H1 (cell line): ENCODE data around the gene LCA5. TPM values are rescaled to one million over a fixed set of nuclear protein-coding genes. Genes with fewer than 3 reads are reported as not detected.

ENCODE experiments used
- CTCF ChIA-PET: fragments of 300-600 bp; sonication (Branson Sonifier 250); formaldehyde crosslinking; loops from one replicate; lab custom pipeline; 2021; ENCODE audit not compliant: partially characterized antibody; lab: Charles Lee
- POLR2A ChIA-PET: fragments of 300-600 bp; sonication (Branson Sonifier 250); formaldehyde crosslinking; loops from one replicate; lab custom pipeline; 2021; ENCODE audit warnings: inconsistent platforms; ENCODE audit not compliant: partially characterized antibody; lab: Charles Lee
- DNase-seq, 2 experiments: peaks; one replicate each; pipeline versions ENCODE4 v3.0.0 to v3.0.0-alpha.2; 2010 to 2022; ENCODE audit warnings: low spot score in 2 of 2, low read depth in 1 of 2, mixed read lengths in 1 of 2
- FAIRE-seq: peaks from 2 replicates; lab custom pipeline; 2011; peaks lifted over from hg19 to GRCh38; lab: Jason Lieb, UNC
- H2AFZ ChIP-seq: 2 replicates; pipeline ENCODE4 v1.8.1; 2012; ENCODE audit warnings: low read length, inconsistent platforms
- H2AK5ac ChIP-seq: 2 replicates; pipeline ENCODE4 v1.6.1; 2013; ENCODE audit warnings: low read depth, low read length
- H2BK120ac ChIP-seq: replicated peaks from 2 replicates; pipeline ENCODE3; 2013; ENCODE audit warnings: low read depth, low read length, inconsistent platforms
- H2BK12ac ChIP-seq: 2 replicates; pipeline ENCODE4 v1.6.1; 2013; ENCODE audit warnings: low read depth, low read length
- H2BK15ac ChIP-seq: 2 replicates; pipeline ENCODE4 v1.6.1; 2013; ENCODE audit warnings: low read length
- H2BK20ac ChIP-seq: 2 replicates; pipeline ENCODE4 v1.6.1; 2013; ENCODE audit warnings: low read length
- H2BK5ac ChIP-seq: 2 replicates; pipeline ENCODE4 v1.6.1; 2013; ENCODE audit warnings: low read depth, low read length
- H3K14ac ChIP-seq: 2 replicates; pipeline ENCODE4 v1.6.1; 2013; ENCODE audit warnings: inconsistent platforms; ENCODE audit not compliant: insufficient read length
- H3K18ac ChIP-seq: 2 replicates; pipeline ENCODE4 v1.6.1; 2013; ENCODE audit warnings: low read length; ENCODE audit errors: extremely low read depth
- H3K23ac ChIP-seq: 2 replicates; pipeline ENCODE4 v1.6.1; 2013; ENCODE audit warnings: inconsistent platforms; ENCODE audit not compliant: insufficient read length
- H3K23me2 ChIP-seq: 2 replicates; pipeline ENCODE4 v1.6.1; 2013; ENCODE audit warnings: low read depth, low read length
- H3K27ac ChIP-seq: 2 replicates; pipeline ENCODE4 v1.6.1; 2011; ENCODE audit warnings: low read depth, low read length, inconsistent platforms
- H3K27me3 ChIP-seq, 4 experiments: replicated peaks in 1 of 4; 1 replicate in 1 of 4; 2 replicates in 3 of 4; pipeline versions ENCODE4 v1.6.1 to v1.8.1; 2011 to 2013; ENCODE audit warnings: low read length in 3 of 4, mild to moderate bottlenecking in 3 of 4, inconsistent platforms in 2 of 4, mixed read lengths in 2 of 4, moderate library complexity in 1 of 4; ENCODE audit not compliant: control insufficient read depth in 3 of 4, insufficient read depth in 3 of 4; ENCODE audit errors: extremely low read depth in 1 of 4
- H3K36me3 ChIP-seq, 4 experiments: 2 replicates each; pipeline versions ENCODE4 v1.6.1 to v1.8.1; 2011 to 2013; ENCODE audit warnings: mild to moderate bottlenecking in 4 of 4, low read length in 3 of 4, moderate library complexity in 2 of 4, control low read depth in 1 of 4, inconsistent platforms in 1 of 4; ENCODE audit not compliant: insufficient read depth in 4 of 4, control insufficient read depth in 2 of 4
- H3K4ac ChIP-seq: replicated peaks from 2 replicates; pipeline ENCODE3; 2013; ENCODE audit warnings: low read length, low read depth, mixed read lengths, inconsistent platforms; ENCODE audit not compliant: insufficient read length
- H3K4me1 ChIP-seq, 4 experiments: replicated peaks in 1 of 4; 1 replicate in 1 of 4; 2 replicates in 3 of 4; pipeline versions ENCODE4 v1.6.1 to v1.8.1; 2011 to 2013; ENCODE audit warnings: low read length in 3 of 4, inconsistent platforms in 2 of 4, mixed read lengths in 1 of 4; ENCODE audit not compliant: insufficient read depth in 4 of 4, control insufficient read depth in 3 of 4
- H3K4me2 ChIP-seq, 2 experiments: 2 replicates each; pipeline versions ENCODE4 v1.6.1 to v1.8.1; 2011 to 2013; ENCODE audit warnings: low read depth in 2 of 2, low read length in 2 of 2, control low read depth in 1 of 2, inconsistent platforms in 1 of 2, mild to moderate bottlenecking in 1 of 2; ENCODE audit not compliant: insufficient read depth in 1 of 2
- H3K4me3 ChIP-seq, 4 experiments: fragments of 200-600, 300-600 bp in 1 of 4; sonication (generic), shearing (Covaris generic), sonication (Bioruptor Twin) in 1 of 4; 2 replicates each; pipeline versions ENCODE4 v1.5.1 to v1.8.1; 2011 to 2016; ENCODE audit warnings: low read length in 4 of 4, low read depth in 3 of 4, control low read depth in 2 of 4, inconsistent platforms in 2 of 4, mild to moderate bottlenecking in 2 of 4, mixed read lengths in 1 of 4, moderate library complexity in 1 of 4; ENCODE audit not compliant: insufficient read depth in 2 of 4; ENCODE audit errors: extremely low read depth in 1 of 4
- H3K56ac ChIP-seq: replicated peaks from 2 replicates; pipeline ENCODE3; 2013; ENCODE audit warnings: low read depth, mild to moderate bottlenecking, mixed read lengths, low read length, inconsistent platforms; ENCODE audit not compliant: insufficient read length
- H3K79me1 ChIP-seq: 2 replicates; pipeline ENCODE4 v1.6.1; 2013; ENCODE audit warnings: low read depth, low read length, control low read depth
- H3K79me2 ChIP-seq, 2 experiments: 2 replicates each; pipeline versions ENCODE4 v1.6.1 to v1.8.1; 2012 to 2013; ENCODE audit warnings: low read length in 2 of 2, mild to moderate bottlenecking in 2 of 2, inconsistent platforms in 1 of 2; ENCODE audit not compliant: insufficient read depth in 2 of 2, control insufficient read depth in 1 of 2
- H3K9ac ChIP-seq, 4 experiments: replicated peaks in 1 of 4; 1 replicate in 1 of 4; 2 replicates in 3 of 4; pipeline versions ENCODE4 v1.6.1 to v1.8.1; 2011 to 2013; ENCODE audit warnings: low read depth in 3 of 4, low read length in 3 of 4, control low read depth in 2 of 4, mild to moderate bottlenecking in 2 of 4, moderate library complexity in 2 of 4, inconsistent platforms in 1 of 4; ENCODE audit errors: extremely low read depth in 1 of 4
- H3K9me3 ChIP-seq, 2 experiments: 2 replicates each; pipeline versions ENCODE4 v1.6.1 to v1.8.1; 2012 to 2013; ENCODE audit warnings: mild to moderate bottlenecking in 2 of 2, moderate library complexity in 2 of 2, control low read depth in 1 of 2, inconsistent platforms in 1 of 2, low read depth in 1 of 2, low read length in 1 of 2, mixed read lengths in 1 of 2; ENCODE audit not compliant: insufficient read depth in 2 of 2
- H4K20me1 ChIP-seq, 2 experiments: replicated peaks in 1 of 2; 2 replicates each; pipeline versions ENCODE3 to v1.8.1; 2011 to 2013; ENCODE audit warnings: inconsistent platforms in 2 of 2, low read length in 2 of 2, mild to moderate bottlenecking in 1 of 2; ENCODE audit not compliant: insufficient read depth in 2 of 2, control insufficient read depth in 1 of 2
- H4K5ac ChIP-seq: 2 replicates; pipeline ENCODE4 v1.6.1; 2013; ENCODE audit warnings: low read length, low read depth, mixed read lengths, inconsistent platforms; ENCODE audit not compliant: insufficient read length
- H4K8ac ChIP-seq: 2 replicates; pipeline ENCODE4 v1.8.0; 2013; ENCODE audit warnings: mild to moderate bottlenecking, moderate library complexity, low read length, inconsistent platforms; ENCODE audit not compliant: insufficient read depth; ENCODE audit errors: extremely low read depth
- H4K91ac ChIP-seq: replicated peaks from 2 replicates; pipeline ENCODE3; 2013; ENCODE audit warnings: low read length, mixed read lengths, inconsistent platforms; ENCODE audit not compliant: insufficient read length
- EZH2 ChIP-seq: fragments of 200-600 bp; sonication (generic); IDR thresholded peaks from 2 replicates; pipeline ENCODE4 v1.7.1; 2012; ENCODE audit warnings: low read depth, mild to moderate bottlenecking, moderate library complexity, low read length, inconsistent platforms; ENCODE audit not compliant: severe bottlenecking
- RNF2 ChIP-seq: fragments of 200-900, 300-1000 bp; sonication (generic); IDR thresholded peaks from 2 replicates; pipeline ENCODE4 v1.7.1; 2016; ENCODE audit warnings: borderline replicate concordance, low read depth, mild to moderate bottlenecking, antibody characterized with exemption, low read length; ENCODE audit not compliant: poor library complexity, severe bottlenecking; ENCODE audit errors: missing control alignments
- WGBS, 2 experiments: shearing (Covaris generic) in 1 of 2; methylation state at CpG; one replicate each; pipeline versions ENCODE4 v1.1.6 to v1.1.7; 2013 to 2015; ENCODE audit warnings: low lambda C conversion rate in 2 of 2, mixed read lengths in 2 of 2, inconsistent platforms in 1 of 2, low coverage in 1 of 2, missing lambda C conversion rate in 1 of 2; ENCODE audit not compliant: insufficient replicate concordance in 2 of 2, insufficient coverage in 1 of 2, insufficient read length in 1 of 2; ENCODE audit errors: extremely low coverage in 1 of 2, missing lambda C conversion rate in 1 of 2; 5-methylcytosine and 5-hydroxymethylcytosine counted together
- polyA plus RNA-seq, 7 experiments: library from polyadenylated mRNA; depleted of rRNA in 3 of 7; stranded (reverse) in 5 of 7; unstranded in 2 of 7; fragments of >200 nt in 5 of 7; fragments of 200-250 nt in 2 of 7; gene quantifications; 1 replicate in 5 of 7; 2 replicates in 1 of 7; 4 replicates in 1 of 7; pipeline versions ENCODE4 v1.2.1 to v1.2.3, GENCODE V29; 2011 to 2013; ENCODE audit warnings: missing spikeins in 2 of 7, mixed read lengths in 2 of 7
- total RNA-seq: library from RNA; stranded (reverse); fragmentation: NEBNext Ultra II Directional; extraction: Animal tissue kit (Norgen Biotek cat#: 25700); gene quantifications from 2 replicates; pipeline ENCODE4 v1.2.1, GENCODE V29; 2021

The LCA5 gene
- total and polyA plus RNA-seq, 2 of the 8 experiments (the other 6 are each of a cell fraction or from before 2014, with no cell fraction given), result 0.44 to 3.6 TPM

DNA sequence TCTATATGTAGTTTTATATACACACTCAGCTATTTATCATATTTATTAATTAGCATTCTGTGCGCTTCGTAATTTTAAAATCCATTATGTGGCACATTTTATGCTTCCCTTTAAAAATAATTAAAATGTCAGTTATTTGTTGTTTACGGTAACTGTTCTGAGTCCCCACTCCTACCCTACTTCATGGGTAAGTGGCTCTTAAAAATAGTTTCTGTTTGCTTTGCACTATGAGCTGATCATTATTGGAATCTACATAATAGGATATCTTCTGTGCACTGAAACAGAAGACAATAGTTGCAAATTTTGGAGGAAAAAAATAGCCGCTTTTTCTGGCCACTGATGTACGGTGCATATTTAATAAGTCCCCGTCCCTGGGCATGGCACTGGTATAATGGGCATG lies 25.2 kb downstream of the LCA5 start:
- H2AFZ ChIP-seq, result no peak overlapping the region
- no peak overlapping the region for H3K56ac ChIP-seq
- no peak overlapping the region for H2BK120ac ChIP-seq
- no peak overlapping the region for H2BK12ac ChIP-seq
- no peaks in the 10 kb centered on the region for H3K27me3 ChIP-seq
- H3K9me3 ChIP-seq, result no peaks in the 10 kb centered on the region
- no peak overlapping the region for H3K4me2 ChIP-seq
- H3K4ac ChIP-seq, result no peak overlapping the region
- H3K4me1 ChIP-seq, result no peaks in the 10 kb centered on the region
- H3K9ac ChIP-seq, result no peak overlapping the region
- H3K18ac ChIP-seq, result no peak overlapping the region
- H3K27ac ChIP-seq, result no peak overlapping the region
- FAIRE-seq (no peak), DNase-seq (no peak)
- no peak overlapping the region for H2AK5ac ChIP-seq
- no peak overlapping the region for H2BK15ac ChIP-seq
- H3K23me2 ChIP-seq, result no peaks in the 10 kb centered on the region
- WGBS, 2 experiments, result 96% methylated on average over 6 of the region's 6 CpGs; no CpG with 5 or more reads in 1 of the 2 experiments
- POLR2A ChIA-PET, result no interaction called here
- no peak overlapping the region for H2BK20ac ChIP-seq
- H3K79me1 ChIP-seq, result no peaks in the 10 kb centered on the region
- no peak overlapping the region for H4K5ac ChIP-seq
- no peak overlapping the region for H3K14ac ChIP-seq
- CTCF ChIA-PET, result no interaction called here
- no peaks in the 10 kb centered on the region for H4K20me1 ChIP-seq
- no peak overlapping the region for H4K8ac ChIP-seq
- H3K23ac ChIP-seq, result no peak overlapping the region
- peaks cover 0 to 4% (median 1%) of the 10 kb centered on the region in 4 experiments; a peak in 3 of 8 replicates for H3K36me3 ChIP-seq
- H4K91ac ChIP-seq, result no peak overlapping the region
- no peak overlapping the region for H2BK5ac ChIP-seq
- no peak overlapping the region for H3K4me3 ChIP-seq
- no peaks in the 10 kb centered on the region for H3K79me2 ChIP-seq
- no peak for TF ChIP-seq RNF2
- TF ChIP-seq EZH2, result no peak
